IPS-NIHi7 (cell line): ENCODE measurements around the gene UST.

Source experiments
- DNase-seq: peaks from one replicate; pipeline ENCODE4 v3.0.0; 2012; ENCODE audit warnings: mixed read lengths; ENCODE audit errors: extremely low spot score

Gene UST, protein sequence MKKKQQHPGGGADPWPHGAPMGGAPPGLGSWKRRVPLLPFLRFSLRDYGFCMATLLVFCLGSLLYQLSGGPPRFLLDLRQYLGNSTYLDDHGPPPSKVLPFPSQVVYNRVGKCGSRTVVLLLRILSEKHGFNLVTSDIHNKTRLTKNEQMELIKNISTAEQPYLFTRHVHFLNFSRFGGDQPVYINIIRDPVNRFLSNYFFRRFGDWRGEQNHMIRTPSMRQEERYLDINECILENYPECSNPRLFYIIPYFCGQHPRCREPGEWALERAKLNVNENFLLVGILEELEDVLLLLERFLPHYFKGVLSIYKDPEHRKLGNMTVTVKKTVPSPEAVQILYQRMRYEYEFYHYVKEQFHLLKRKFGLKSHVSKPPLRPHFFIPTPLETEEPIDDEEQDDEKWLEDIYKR

DNA sequence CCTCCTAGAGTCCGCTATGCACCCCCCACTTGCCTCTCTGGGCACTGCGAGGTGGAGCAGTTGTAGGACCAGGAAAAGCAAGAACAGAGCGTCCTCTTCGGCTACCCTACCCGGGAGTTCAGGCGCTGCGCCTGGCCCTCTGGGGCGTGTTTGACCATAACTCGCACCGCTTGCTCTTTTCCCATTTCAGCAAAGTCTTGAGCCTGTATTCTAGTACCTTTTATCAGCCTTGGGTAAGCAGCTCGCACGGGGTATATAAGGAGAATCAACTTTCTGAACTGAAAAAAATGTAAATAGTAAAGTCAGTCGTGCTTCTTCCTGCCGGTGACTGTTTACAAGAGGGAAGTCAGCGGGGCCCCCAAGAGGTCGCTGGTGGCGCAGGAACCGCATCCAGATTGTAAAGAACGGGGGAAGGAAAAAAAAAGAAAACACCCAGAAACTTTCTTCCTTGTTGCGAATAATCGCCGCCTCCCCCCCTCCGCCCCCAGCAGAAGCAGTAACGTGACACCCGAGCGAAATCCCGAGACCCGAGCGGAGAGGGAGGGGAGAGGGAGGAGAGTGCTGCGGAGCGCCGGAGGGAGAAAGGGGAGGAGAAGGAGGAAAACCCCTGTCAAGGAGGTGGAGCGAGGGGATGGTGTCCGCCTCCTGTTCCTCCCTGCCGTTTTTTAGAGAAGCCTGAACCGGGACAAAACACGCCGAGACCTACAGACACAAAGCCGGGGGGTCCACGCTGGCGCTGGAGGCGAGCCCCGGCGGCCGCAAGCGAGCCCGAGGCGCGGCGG is at the start of gene UST:
Gene UST, plus strand, starts transcription at position 668 of the 782 bp plus-strand sequence. CDS start 401 bp downstream, outside the sequence.
- peak; percentile 79 for DNase-seq

DNA sequence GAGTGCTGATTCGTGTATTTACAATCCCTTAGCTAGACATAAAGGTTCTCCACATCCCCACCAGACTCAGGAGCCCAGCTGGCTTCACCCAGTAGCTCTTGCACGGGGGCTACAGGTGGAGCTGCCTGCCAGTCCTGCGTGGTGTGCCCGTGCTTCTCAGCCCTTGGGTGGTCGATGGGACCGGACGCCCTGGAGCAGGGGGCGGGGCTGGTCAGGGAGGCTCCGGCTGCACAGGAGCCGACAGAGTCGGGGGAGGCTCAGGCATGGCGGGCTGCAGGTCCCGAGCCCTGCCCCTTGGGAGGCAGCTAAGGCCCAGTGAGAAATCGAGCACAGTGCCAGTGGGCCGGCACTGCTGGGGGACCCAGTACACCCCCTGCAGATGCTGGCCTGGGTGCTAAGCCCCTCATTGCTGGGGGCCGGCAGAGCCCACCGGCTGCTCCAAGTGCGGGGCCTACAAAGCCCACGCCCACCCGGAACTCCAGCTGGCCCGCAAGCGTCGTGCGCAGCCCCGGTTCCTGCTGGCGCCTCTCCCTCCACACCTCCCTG is 48.9 kb upstream of the UST start:
- DNase-seq, result no peak

DNA sequence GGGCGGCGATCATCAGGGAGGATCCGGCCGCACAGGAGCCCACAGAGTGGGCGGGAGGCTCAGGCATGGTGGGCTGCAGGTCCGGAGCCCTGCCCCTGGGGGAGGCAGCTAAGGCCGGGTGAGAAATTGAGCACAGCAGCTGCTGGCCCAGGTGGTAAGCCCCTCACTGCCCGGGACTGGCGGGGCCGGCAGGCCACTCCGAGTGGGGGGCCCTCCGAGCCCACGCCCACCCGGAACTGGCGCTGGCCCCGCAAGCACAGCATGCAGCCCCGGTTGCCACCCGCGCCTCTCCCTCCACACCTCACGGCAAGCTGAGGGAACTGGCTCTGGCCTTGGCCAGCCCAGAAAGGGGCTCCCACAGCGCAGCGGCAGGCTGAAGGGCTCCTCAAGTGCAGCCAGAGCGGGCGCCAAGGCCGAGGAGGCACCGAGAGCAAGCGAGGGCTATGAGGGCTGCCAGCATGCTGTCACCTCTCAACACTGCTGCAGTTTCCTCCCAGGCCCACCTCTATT is 48.1 kb upstream of the UST start:
- DNase-seq, result no peak

DNA sequence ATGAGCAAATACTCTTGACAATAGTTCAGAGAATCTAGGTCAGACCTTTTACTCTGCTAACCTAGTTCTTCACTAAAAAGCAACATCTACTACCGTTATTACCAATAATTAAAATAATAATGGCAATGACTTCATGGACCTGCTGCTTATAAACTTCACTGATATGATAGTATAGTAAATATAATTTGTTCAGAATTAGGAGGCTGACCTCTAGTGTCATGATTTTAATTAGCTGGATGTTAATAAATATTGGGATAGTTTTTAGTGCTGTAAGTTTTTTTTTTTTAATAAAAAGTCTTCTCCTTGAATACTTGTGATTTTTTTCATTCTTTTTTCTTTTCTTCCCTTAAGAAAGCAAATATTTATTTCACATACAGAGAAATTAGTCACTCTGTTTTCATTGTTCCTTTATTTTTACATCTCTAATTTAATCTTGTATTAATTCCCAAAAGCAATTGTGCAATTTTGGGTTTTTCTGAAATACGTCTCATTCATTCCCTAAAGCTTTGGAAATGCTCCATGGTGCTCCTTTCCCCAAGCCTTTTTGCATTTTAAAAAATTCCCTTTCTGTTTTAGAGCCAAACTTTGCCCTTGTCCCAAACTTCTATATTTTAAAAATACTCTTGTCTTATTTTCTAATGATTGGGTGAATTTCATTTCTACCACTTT is 46.6 kb upstream of the UST start:
- no peak for DNase-seq

DNA sequence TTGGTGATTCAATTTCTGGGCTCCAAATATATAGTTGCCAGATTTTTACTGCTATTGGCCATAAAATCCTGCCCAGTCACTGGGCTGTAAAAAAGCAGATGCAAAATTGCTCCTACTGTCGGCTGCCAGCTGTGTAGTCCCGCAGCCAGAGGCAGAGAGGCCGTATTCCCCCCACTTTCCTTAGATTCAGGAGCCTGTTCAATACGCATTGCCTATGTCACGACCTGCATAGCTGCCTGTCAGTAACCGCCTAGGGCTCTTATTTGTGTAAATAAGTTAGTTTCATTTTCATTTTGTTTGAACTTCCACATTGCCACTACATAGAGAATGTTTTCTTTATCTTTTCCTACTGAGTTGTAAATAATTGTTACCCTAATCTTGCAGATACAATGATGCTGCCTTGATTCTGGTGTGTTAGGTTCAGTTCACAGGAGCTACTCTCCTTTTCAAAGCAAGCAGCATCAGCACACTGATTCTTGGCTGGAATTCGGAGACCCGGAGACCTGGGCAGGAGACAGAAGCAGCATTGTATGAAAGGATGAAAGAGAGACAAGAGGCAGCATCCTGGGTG is 46.0 kb upstream of the UST start:
- DNase-seq, result peak; percentile 21

DNA sequence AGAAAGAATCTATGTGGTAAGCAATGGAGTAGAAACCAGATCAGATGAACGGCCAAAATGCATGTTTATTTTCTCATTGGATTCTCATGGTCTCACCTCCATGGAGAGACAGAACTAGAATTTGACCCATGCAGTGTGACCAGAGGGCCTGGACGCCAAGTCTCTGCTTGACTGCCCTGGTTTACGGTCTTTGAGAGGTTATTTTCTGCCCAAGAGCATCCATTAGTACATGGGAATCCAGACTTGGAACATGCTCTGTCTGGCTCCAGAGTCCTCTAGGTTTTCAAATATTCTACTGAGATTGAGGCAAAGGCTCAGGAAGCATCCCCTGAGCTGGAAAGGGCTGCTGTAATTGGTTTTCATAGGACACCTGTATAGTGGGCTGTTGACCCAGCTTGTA is 45.5 kb upstream of the UST start:
- no peak for DNase-seq

DNA sequence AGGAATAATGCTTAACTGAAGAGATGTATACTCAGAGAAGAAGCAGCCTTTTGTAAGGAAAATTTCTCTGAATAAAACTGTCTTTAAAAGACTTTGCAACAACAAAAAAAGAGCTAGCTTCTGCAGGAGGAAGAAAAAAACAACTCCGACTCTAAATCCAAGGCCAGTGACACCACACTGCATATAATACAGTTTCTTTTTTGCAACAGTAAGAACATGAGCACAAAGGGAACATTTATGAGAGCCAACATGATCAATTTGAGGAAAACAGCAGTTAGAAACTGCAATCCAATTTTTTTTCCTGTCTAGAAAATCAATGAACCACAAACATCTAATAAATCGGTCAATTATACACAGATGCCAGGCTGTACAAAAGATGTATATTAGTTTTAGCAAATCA is 42.9 kb upstream of the UST start:
- DNase-seq, result no peak

DNA sequence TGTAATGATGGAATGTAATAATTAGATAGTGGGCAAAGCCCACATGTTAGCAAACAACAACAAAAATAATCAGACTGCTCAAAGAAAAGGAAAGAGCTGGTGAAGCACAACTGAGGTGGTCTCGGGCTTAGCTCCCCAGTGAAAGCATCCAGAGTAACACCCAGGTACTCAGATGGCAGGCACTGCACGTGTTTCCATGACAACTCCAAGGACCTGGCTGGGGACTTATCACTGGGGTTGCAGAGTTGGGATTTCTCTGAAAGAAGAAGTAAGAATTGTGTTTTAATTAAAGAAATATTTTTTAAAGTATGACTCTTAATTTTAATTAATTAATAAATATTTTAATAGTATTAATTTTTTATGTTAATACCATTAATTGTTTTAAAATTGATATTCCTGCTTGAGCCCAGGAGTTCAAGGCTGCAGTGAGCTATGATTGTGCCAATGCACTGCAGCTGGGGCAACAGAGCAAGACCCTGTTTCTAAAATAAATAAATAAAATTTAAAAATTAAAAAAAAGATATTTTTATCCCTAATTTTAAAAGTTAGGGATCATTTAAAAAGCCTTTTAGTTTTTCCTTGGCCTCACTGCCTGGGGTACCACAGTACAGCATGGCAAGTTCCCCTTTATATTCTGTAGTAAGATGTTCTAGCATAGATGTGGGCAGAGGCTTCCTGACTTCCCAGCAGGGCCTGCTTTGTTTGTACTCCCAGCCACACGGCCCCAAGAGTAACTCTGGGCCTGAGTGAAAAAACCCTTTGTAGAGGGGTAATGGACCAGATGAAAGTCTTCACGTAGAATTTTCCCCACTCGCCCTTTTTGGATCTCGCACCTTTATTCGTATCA is 42.2 kb upstream of the UST start:
- no peak for DNase-seq

DNA sequence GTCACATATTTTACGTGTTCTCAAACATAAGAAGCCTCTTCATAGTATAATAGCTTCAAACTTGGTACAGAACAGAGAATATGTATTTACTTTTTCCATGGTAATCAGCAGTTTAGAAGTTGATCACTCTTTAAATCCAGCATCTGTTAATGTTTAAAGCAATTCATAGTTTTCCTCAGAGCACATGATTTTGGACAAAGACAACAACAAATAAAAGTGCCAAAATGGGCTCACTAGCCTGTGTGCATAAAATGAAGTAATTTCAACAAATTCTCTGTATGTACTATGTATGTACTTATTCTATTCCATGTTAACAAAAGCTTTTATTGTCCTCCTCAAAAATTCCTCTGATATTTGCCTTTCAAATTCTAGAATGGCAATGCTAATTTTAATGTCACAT is 38.1 kb upstream of the UST start:
- no peak for DNase-seq

DNA sequence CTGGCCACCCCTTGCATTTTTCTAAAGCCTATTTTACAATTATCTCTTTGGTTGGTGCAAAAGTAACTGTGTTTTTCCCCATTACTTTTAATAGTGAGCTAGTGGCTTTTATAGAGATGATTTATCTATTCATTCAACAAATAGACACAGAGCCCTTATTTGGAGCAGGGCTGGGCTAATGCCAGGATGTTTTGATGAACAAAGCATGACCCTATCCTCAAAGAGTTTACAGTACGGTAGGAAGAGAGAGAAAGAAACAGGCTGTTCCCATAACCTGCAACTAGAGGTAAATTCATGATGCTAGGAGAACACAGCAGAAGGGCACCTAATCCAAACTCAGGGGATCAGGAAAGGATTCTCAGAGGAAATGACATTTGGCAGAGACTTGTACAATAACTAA is 37.3 kb upstream of the UST start:
- no peak for DNase-seq

DNA sequence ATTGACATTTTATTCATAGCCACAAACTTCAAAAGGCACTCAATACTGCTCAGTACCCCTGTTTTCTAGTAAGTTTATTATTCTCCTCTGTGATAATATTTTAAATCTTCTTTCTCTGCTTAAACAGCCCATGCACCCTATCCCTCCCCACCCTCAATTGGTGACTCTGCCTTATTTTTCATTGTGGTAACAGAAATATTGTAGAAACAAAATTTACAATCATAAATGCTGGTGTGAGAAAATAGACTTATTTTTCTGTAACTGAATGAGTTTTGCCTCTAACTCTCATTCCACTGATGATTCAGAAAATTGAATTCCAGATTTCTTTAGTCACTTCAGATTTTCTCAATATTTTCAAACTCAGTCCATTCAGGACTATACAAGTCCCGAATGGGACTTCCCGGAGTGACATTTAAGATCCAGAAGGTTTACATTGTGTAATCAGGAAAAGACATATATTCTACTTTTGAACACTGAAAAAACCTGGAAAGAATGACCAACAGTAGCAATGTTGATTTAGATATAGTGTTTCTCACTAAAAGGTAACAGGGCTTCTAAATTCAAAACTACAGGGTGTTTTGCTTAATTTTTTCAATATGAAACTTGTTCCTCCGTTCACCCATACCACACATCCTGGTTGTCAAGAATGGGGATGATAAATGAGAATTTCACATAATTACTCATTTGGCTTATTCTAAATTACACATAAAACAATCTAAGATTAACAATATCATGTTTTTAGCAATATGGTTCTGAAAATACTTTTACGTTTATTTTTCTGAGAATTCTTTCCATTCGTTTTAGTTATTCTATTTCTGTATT is 34.8 kb upstream of the UST start:
- no peak for DNase-seq

DNA sequence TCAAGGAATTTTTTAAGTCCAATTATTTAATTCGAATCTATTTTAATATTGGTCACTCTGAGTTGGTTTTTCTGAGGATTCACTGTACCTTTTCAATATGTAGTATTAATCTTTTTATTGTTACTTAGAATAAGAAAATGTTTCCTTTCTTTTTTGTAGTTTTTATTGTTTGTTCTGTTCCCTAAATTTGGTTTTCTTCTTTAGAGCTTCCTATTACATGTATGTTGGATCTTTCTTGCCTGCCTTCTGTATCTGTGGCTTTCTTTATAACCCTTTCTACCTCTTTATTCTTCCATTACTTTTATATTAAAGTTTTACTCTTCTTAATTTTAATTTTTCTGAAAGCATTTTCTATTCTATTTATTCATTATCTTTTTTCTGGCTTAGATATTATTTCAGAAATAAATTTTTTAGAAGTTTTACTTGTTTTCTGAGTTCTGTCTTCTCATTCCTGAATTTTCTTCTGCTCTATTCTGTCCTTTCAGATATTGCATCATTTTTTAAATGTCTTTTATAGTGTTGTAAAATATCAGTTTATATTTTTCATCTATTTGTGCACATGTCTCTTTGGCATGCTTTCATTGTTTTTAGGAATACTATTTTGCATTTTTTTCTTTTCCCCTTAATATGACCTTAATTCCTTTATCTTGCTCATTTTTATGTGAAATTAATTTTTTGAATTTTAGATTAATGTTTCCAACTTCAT is 33.6 kb upstream of the UST start:
- DNase-seq, result no peak

DNA sequence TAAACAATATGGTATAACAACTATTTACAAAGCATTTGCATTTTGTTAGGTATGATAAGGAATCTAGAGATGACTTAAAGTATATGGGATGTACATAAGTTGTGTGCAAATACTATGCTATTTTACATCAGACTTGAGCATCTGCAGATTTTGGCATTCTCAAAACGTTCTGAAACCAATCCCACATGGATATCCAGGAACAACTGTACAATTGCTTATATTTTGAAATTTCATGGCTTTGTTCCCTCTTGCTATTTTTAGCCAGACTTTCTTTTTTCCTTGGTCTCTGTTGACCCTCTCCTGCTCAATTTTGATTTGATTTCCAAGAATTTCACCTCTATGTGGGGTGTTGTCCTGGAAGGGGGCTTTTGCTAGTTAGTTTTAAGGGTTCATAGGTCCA is 32.9 kb upstream of the UST start:
- DNase-seq, result no peak

DNA sequence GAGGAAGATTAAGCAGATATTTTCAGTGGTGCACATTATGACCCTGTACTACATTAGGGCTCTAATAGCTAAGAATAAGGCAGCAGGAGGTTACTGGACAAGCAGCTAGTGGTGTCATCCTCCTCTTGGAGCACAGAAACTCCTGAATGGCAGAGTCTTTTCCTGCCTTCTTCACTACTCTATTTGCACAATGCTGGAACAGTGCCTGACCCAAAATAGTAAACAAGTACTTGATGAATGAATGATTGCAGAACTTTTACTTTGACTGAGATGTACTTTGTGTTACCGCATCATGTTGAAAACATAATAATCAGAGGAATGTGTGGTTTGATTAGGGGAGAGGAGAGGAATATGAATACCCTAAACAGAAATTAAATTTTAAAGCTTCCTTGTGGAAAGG is 30.0 kb upstream of the UST start:
- DNase-seq, result no peak

DNA sequence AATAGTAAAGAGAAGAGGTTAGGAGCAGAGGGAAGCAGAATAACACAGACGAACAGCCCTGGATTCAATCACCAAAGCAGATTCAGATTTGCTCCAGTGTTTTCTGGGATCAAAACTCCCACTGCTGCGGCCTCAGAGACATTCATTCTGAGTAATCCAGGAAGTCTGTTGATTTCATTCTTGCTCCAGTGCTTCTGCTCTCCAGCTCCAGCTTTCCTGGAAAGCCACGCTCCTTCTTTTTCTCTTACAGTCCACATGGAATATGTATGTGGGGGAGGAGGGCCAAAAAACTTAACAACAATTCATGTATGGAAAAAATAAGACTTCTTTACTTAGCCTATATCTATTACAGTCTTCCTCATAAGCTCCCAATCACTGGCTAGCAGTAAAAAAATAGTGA is 26.4 kb upstream of the UST start:
- no peak for DNase-seq

DNA sequence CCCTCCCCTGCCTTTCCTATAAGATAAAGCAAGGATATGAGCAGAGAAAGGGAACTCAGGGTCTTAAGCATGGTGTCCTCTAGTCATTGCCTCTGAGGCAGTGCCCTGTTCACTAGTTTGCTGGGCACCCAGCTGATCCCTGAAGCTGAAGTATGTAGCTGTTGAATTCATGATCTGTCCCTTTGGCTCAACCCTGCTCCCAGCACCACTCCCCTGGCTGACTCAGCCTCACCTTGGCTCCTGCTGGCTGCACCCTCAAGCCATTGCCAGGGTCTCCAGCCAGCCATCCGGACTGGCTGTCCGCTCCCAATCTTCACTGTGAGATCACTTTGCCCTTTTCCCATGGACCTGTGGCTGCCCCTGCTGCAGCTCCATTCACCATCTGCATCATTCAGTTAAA is 25.9 kb upstream of the UST start:
- no peak for DNase-seq

DNA sequence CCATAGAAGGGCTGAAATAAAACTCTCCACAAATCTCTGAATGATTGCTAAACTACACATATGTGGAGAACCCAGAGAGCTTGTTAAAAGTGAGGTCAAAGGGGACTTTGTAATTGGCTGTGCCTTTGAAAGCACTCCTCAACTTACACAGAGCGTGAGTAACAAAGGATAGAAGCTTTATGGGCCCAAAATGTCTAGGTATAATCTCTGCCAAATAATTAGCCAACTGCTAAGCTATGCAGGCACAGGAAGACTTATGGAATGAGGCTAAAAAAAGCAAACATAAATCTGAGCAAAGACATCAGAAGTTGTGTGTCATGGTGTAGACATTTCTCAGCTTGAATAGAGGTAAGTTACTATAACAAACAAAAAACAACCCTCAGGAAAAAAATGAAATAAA is 23.3 kb upstream of the UST start:
- DNase-seq, result no peak

DNA sequence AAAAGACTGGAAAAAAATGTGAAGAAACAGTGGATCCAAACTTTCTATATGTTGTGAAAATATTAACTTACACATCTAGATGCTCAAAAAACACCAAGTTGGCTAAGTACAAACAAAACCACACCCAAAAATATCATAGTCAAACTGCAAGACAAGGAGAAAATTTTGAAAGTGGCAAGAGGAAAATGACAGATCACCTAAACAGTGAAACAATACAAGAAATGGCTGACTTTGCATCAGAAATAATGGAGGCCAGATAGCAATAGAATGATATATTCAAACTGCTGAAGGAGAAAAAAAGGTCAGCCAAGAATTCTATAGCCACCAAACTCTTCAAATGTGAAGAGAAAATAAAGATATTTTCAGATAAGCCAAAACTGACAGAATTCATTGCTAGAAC is 22.4 kb upstream of the UST start:
- no peak for DNase-seq

DNA sequence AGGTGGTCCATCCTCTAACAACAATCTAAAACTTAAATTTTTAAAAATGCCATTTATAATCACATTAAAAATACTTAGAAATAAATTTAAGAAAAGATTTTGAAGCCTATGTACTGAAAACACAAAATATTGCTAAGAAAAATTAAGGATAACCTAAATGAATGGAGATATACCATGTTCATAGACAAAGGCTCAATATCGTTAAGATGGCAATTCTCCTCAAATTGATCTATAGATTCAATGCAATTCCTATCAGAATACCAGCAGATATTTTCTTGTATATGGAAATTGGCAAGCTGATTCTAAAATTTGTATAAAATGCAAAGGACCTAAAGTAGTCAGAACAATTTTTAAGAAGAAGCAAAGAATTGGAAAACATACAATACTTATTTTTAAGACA is 19.7 kb upstream of the UST start:
- DNase-seq, result no peak
